Measurements from ENCODE around the gene ANXA10. TPM values are rescaled to one million over a fixed set of nuclear protein-coding genes. Genes with fewer than 3 reads are reported as not detected.

The ANXA10 gene
- total and polyA plus RNA-seq, 2 experiments from 2014 or later: not detected

DNA sequence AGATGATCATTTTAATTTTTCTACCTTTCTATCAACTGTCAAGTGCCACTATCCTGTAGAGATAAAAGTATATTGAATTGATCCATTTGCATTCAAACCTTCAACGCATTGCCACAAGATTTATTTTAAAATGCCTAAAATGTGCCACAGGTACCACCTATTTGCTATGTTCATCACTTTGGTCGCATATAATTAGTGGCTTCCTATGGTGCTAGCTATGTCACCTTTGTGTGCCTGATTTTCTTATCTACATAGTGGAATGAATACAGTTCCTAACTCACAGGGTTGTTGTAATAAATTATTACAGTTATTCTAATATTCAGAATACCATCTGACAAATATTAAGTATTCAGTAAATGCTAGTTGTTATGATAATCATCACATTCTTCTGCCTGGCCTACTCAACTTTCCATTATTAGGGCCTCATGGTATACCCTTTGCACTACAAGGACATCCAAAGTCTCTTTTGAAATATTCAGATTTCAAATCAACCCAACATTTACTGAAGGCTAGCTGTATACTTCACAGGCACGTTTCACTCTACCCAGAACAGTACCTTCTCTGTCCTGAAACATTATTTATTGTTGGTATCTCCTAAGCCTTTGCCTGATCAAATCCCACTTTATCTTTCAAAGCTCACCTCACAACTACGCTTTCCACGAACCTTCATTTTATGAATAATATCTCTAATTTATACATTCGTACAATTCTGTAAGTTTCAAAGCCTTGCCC, 62.4 kb downstream of the ANXA10 start:
- H2AFZ ChIP-seq: no peak overlapping the region
- no peaks in the 10 kb centered on the region for H3K36me3 ChIP-seq (ENCODE audit: insufficient read depth)
- Mint-ChIP-seq H3K27me3 (ENCODE audit: insufficient read depth, low read depth, poor library complexity) (no peaks in the 10 kb centered on the region), H3K4me3 (no peak overlapping the region), H3K27ac (no peak overlapping the region), H3K36me3 (ENCODE audit: low read depth) (no peaks in the 10 kb centered on the region), H3K9me3 (peaks cover under 1% of the 10 kb centered on the region; the same call in 2 of the 3 replicates), H3K4me1 (peaks cover 28% of the 10 kb centered on the region)
- DNase-seq (ENCODE audit: low spot score) (no peak), ATAC-seq (no peak)
- H3F3A ChIP-seq (replicated peaks; ENCODE audit: low read depth): no peaks in the 10 kb centered on the region
- H3K27ac ChIP-seq (ENCODE audit: low read depth): no peak overlapping the region
- no peaks in the 10 kb centered on the region for H3K27me3 ChIP-seq (ENCODE audit: insufficient read depth)
- H3K4me1 ChIP-seq (ENCODE audit: insufficient read depth): peaks cover 27% of the 10 kb centered on the region
- H4K20me1 ChIP-seq (replicated peaks; ENCODE audit: insufficient read depth): no peaks in the 10 kb centered on the region
- 0 out of 2 replicates have a peak, but pooled peaks cover 4% of the 10 kb centered on the region for H3K9me2 ChIP-seq (ENCODE audit: insufficient read depth)
- H3K4me3 ChIP-seq: no peak overlapping the region
- no peak for TF ChIP-seq EZH2 (IDR thresholded peaks at IDR 0.05; ENCODE audit: low read depth, unreplicated experiment)
- no peak for TF ChIP-seq STAT1 (IDR thresholded peaks at IDR 0.05; ENCODE audit: unreplicated experiment)
- TF ChIP-seq, protein P1, sequence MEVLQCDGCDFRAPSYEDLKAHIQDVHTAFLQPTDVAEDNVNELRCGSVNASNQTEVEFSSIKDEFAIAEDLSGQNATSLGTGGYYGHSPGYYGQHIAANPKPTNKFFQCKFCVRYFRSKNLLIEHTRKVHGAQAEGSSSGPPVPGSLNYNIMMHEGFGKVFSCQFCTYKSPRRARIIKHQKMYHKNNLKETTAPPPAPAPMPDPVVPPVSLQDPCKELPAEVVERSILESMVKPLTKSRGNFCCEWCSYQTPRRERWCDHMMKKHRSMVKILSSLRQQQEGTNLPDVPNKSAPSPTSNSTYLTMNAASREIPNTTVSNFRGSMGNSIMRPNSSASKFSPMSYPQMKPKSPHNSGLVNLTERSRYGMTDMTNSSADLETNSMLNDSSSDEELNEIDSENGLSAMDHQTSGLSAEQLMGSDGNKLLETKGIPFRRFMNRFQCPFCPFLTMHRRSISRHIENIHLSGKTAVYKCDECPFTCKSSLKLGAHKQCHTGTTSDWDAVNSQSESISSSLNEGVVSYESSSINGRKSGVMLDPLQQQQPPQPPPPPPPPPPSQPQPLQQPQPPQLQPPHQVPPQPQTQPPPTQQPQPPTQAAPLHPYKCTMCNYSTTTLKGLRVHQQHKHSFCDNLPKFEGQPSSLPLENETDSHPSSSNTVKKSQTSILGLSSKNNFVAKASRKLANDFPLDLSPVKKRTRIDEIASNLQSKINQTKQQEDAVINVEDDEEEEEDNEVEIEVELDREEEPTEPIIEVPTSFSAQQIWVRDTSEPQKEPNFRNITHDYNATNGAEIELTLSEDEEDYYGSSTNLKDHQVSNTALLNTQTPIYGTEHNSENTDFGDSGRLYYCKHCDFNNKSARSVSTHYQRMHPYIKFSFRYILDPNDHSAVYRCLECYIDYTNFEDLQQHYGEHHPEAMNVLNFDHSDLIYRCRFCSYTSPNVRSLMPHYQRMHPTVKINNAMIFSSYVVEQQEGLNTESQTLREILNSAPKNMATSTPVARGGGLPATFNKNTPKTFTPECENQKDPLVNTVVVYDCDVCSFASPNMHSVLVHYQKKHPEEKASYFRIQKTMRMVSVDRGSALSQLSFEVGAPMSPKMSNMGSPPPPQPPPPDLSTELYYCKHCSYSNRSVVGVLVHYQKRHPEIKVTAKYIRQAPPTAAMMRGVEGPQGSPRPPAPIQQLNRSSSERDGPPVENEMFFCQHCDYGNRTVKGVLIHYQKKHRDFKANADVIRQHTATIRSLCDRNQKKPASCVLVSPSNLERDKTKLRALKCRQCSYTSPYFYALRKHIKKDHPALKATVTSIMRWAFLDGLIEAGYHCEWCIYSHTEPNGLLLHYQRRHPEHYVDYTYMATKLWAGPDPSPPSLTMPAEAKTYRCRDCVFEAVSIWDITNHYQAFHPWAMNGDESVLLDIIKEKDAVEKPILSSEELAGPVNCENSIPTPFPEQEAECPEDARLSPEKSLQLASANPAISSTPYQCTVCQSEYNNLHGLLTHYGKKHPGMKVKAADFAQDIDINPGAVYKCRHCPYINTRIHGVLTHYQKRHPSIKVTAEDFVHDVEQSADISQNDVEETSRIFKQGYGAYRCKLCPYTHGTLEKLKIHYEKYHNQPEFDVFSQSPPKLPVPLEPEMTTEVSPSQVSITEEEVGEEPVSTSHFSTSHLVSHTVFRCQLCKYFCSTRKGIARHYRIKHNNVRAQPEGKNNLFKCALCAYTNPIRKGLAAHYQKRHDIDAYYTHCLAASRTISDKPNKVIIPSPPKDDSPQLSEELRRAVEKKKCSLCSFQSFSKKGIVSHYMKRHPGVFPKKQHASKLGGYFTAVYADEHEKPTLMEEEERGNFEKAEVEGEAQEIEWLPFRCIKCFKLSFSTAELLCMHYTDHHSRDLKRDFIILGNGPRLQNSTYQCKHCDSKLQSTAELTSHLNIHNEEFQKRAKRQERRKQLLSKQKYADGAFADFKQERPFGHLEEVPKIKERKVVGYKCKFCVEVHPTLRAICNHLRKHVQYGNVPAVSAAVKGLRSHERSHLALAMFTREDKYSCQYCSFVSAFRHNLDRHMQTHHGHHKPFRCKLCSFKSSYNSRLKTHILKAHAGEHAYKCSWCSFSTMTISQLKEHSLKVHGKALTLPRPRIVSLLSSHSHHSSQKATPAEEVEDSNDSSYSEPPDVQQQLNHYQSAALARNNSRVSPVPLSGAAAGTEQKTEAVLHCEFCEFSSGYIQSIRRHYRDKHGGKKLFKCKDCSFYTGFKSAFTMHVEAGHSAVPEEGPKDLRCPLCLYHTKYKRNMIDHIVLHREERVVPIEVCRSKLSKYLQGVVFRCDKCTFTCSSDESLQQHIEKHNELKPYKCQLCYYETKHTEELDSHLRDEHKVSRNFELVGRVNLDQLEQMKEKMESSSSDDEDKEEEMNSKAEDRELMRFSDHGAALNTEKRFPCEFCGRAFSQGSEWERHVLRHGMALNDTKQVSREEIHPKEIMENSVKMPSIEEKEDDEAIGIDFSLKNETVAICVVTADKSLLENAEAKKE (CRISPR knock-in tag; IDR thresholded peaks at IDR 0.05): no peak
- TF ChIP-seq JUNB (IDR thresholded peaks at IDR 0.05; ENCODE audit: unreplicated experiment): no peak
- TF ChIP-seq NANOG (IDR thresholded peaks at IDR 0.05; ENCODE audit: borderline replicate concordance): no peak
- TF ChIP-seq POLR2AphosphoS5 (IDR thresholded peaks at IDR 0.05; ENCODE audit: low read depth): no peak
- no peak overlapping the region for H3K4me2 ChIP-seq
- no peaks in the 10 kb centered on the region for H3K79me2 ChIP-seq (replicated peaks; ENCODE audit: insufficient read depth)

All from GM23338 (cell line).